GM18520 (cell line): ENCODE results near the gene PSMG3.
"Not testable (repeated sequence)": the region's sequence is repeated elsewhere in the genome, so short reads cannot be mapped to it uniquely, and the experiment has no call there.

Experiments used
- ATAC-seq: cut with Tn5 transposase; IDR thresholded peaks from one replicate; pipeline ENCODE4 v1.9.1; 2021; ENCODE audit not compliant: unreplicated experiment

PSMG3 gene

DNA sequence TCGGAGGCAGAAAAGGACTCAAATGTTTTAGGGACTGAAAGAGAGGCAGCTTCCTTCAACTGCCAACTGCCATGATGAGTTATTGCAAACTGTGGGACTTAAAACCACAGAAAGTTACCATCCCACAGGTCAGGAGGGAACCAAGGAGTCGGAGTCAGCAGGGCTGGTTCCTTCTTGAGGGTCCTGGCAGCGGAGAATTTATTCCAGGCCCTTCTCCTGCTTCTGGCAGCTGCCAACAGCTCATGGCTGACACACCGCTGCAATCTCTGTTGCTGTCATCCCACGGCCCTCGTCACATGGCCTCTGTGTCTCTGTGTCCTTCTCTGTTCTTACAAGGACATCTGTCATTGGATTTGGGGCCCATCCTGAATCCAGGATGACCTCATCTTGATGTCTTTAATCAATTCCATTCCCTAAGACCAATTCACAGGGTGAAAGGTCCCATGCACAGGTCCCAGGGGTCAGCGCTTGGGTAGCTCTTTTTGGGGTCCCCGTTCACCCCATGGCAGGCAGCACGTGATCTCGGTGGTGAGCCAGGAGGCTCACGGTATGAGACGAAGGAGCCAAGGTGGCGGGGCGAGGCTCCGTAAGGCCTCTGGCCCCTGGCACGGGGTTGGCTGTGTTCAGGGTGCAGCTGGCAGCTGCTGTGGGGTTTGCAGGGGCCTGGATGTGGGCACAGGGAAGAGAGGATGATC lies 27.4 kb upstream of the PSMG3 start:
- ATAC-seq: no peak

DNA sequence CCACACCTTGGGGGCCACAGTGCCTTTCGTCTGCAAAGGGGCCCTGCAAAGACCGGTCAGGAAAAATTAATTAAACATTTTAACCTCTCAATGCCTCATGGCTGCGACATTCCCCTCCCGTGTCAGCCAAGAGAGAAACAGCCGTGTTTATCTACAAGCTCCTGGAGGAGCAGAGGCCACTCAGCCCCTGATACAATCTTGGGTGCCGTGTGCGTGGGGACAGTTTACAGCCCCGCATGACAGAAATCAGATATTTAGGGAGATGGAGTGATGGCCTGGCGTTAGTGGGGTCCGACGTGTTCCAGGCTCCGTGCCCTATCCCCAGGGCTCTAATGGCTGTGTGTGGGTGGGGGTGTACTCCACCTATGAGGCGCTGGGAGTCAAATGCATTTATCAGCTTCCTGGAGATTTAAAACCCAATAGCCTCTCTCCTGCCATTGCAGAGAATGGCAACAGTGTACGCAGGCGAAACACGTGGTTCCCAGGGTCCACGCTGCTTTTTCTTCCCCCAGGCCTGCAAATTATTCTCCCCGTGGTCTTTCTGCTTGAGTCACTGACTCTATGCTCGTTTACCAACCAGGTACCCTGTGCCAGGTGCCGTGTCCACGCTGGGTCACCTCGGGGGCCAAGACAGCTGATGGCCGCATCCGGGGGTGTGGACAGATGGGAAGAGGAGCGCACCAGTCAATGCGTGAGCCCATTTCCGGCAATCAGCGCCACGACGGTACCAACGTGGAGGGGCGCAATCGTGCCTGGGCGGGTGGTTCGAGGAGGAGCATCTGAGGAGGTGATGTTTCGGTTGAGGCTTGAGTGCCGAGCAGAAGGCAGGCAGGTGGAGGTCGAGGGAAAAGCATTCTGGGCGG lies 26.6 kb upstream of the PSMG3 start:
- no peak for ATAC-seq

- no peak for ATAC-seq
These were observed 25.8 kb upstream of the PSMG3 start for GRCh38 chr7:1595636-1596035.

- ATAC-seq: no peak
These were observed 25.2 kb upstream of the PSMG3 start for GRCh38 chr7:1595027-1595426.

DNA sequence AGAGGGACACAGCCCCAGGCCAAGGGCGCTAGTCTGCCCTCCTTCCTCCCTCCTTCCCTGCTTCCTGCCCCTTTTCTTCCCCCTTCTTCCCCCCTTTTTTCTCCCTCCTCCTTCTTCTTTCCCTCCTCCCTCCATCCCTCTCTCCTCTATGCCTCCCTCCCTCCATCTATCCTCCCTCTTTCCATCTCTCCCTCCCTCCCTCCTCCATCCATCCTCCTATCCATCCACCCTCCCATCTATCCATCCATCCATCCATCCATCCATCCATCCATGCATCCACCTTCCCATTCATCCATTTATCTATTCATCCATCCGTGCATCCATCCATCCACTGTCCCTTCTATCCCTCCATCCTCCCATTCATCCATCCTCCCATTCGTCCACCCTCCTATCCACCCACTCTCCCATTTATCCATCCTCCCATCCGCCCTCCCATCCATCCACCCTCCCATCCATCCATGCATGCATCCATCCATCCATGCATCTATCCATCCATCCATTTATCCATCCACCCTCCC lies 24.1 kb upstream of the PSMG3 start:
- no peak for ATAC-seq

DNA sequence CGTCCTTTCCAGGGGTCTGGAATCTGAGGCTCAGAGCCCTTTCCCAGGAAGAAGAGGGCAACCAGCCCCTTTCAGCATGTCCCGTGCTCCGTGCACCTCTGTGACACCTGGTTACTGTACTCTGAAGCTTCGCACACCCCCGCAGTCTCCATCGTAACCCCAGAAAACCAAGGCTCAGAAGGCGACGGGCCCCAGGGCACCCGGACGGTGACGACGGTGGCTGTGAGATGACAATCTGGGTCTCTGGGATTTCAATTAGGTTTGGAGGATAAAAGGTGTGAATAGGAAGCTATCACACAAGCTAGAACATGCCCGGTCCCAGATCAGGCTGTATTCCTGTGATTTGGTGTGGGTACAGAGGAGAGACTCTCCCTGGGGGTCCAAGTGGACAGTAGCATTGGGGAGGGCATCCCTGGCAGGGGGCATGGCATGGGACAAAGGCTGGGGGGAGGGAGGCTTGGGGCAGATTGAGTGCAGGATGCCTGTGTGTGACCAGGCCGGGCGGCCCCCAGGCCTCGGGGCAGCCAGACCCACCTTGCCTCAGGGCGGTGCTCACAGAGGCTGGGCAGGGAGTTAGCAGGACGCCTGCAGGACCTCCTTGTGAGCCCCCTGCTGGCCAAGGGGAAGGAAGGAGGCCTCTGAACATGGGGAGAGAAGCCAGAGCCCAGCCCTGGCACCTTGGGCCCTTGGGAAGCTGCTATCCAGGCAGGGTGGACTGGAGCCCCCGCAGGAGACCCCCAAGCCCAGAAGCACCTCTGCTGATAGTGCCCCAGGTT lies 23.4 kb upstream of the PSMG3 start:
- no peak for ATAC-seq

DNA sequence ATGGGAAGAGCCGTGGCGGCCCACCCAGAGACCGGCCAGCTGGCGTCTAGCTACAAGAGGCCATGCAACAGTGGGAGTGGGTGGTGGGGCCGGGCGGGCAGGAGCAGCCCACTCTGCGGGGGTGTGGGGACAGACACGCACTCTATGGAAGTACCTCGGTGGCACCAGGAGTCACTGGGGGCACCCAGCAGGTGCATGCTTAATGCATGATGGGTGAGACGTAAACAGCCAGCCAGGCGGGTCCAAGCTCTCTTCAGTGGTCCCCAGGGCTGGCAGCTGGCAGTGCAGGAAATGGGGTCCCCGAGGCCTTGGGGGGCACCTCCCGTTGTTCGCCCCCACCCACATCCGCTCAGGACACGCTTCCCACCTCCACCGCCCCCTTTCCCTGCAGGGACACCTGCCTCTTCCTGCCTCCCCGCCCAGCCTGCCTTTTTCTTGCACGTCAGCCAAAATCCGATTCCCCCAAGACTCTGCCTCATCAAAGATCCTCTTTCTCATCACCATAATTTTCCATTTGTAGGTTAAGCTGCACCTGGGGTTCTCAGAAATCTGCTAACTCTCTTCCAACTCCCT lies 22.6 kb upstream of the PSMG3 start:
- no peak for ATAC-seq

- ATAC-seq: no peak
These were observed 22.0 kb upstream of the PSMG3 start for GRCh38 chr7:1591876-1592275.

DNA sequence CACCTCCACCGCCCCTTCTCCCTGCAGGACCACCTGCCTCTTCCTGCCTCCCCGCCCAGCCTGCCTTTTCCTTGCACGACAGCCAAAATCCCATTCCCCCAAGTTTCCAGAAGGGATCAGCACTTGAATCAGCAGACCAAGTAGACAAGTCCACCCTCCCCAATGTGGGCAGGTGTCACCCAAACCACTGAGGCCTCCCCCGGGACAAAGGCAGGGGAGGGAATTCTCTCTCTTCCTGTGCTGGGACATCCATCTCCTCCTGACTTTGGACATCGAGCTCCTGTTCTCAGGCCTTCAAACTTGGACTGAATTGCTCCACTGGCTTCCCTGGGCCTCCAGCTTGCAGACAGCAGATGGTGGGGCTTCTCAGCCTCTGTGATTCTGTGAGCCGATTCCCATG lies 21.6 kb upstream of the PSMG3 start:
- no peak for ATAC-seq

GRCh38 chr7:1590887-1591286 lies 21.1 kb upstream of the PSMG3 start:
- ATAC-seq: no peak

DNA sequence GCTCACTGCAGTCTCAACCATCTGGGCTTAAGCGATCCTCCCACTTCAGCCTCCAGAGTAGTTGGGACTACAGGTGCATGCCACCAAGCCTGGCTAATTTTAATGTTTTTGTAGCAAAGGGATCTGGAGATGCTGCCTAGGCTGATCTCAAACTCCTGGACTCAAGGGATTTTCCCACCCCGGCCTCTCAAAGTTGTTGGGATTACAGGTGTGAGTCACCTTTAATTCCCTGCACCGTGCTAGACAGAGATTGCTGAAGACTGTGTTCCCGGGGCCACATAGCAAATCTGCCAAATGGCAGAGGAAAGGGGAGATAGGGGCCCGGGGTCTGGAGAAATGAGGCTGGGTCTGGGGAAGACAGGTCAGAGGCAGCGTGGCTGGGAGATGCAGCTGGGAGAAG lies 20.6 kb upstream of the PSMG3 start:
- ATAC-seq: no peak

DNA sequence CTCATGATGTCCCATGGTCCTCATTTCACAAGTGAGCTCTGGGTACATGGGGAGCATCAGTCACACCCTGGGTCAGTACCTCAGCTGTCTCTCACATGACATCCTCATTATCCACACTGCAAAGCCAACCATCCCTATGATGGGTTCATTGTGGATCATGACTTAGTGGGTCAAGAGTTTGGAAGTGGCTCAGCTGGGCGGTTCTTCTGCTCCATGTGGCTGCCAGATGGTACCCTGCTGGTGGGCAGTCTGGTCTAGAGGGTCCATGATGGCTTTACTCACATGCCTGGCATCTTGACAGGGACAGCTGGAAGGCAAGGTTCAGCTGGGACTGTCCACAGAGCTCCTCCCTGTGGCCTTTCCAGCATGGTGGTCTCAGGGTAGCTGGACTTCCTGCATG lies 19.1 kb upstream of the PSMG3 start:
- ATAC-seq: no peak

DNA sequence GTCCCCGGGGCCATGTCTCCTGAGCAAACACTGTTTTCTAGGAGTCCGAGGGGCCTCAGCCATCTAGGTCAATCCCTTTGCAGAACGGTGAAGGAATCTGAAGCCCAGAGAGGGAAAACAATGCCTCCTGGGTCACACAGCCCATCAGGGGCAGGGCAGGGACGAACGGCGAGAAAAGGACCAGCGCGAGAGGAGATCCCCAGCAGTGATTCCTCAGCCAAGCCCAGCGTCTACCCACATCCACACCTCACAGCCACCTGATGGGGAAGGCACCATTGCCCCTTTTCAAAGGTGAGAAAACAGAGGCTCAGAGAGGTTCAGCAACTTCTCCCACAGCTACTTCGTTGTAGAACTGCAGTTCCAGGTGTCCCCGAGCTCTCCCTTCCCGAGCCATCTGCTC lies 17.9 kb upstream of the PSMG3 start:
- no peak for ATAC-seq

DNA sequence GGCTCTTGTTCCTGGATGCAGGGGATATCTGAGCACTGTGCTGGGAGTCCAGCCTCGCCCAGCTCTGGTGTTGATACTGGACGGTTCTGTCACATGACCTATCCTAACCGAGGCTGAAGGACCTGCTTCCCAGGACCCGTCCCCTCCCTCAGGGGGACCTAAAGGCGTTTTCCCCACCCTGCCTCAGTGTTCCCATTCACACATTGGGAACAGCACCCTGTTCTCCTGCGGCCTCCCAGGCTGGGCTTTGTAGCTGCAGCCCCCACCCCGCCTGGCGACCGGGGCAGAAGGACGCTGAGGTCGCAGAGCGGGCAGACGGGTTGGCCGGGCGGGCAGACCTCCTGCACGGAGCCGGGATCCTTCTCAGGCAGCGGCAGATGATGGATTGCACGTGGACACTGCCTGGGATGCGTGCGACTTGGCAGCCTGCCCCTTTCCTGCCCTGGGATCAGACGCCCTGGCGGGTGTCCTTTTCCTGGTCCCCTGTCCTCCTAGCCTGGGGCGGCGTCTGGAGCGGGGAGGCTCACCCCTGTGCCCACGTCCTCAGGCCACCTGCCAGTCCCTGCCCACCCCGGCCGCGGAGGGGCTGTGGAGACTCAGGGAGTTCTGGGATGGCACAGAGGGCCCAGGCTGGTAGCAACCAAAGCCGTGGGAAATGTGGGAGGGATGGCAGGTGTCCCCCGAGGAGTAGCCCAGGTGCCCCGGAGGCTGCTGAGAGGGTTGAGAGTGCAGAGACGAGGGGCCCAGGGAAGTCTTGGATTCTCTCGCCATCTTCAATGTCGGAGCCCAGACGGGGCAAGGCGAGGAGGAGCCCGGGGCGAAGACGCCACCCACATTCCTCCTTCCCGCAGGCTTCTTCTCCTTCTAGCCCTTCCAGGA lies 17.2 kb upstream of the PSMG3 start:
- ATAC-seq: no peak

DNA sequence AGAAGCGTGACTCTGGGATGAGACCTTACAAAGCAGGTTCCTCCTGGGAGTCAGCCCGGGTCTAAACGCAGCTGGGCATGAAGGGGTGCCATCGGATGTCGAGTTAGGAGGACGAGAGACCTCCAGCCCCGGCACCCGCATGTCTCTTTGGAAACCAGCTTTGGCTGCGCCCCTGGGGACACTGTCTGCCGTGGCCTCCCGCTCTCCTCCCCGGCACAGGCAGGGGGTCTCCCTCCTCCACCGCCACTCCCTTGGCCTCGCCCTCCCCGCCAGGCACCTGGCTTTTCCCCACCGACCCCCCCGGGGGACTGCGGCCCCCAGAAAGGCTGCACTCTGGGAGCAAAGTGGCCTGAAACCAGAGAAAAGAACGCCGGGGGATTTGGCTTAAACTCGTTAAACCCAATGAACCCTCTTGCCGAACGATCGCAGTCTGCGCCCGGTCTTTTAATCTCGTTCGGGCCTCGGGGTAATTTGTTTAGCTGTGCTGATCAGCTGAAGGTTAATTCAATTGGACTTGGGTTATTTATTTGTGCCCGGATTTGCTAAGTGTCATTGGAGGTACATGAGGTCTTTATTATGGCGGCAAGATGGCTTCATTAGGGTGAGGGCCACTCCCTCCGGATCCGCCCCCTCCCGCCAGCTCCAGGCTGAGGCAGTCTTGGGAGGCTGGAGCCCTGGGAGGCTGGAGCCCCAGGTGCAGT lies 16.4 kb upstream of the PSMG3 start:
- no peak for ATAC-seq

GRCh38 chr7:1585142-1585981 lies 15.5 kb upstream of the PSMG3 start:
- no peak for ATAC-seq

GRCh38 chr7:1584700-1585099 lies 14.9 kb upstream of the PSMG3 start:
- ATAC-seq: no peak

GRCh38 chr7:1583241-1583930 lies 13.6 kb upstream of the PSMG3 start:
- ATAC-seq: not testable (repeated sequence)
